B cell (primary cell): Measurements from ENCODE around the gene ISLR.

ENCODE experiments used
- CTCF ChIP-seq: fragments of 200-600 bp; IDR thresholded peaks from one replicate; pipeline ENCODE4 v1.8.0; 2022; ENCODE audit warnings: antibody characterized with exemption, mild to moderate bottlenecking
- EZH2 ChIP-seq: IDR thresholded peaks from 2 replicates; pipeline ENCODE4 v1.6.1; 2012; ENCODE audit warnings: borderline replicate concordance, low read depth, mild to moderate bottlenecking, moderate library complexity, low read length; ENCODE audit not compliant: insufficient read depth, poor library complexity, severe bottlenecking

- TF ChIP-seq EZH2: peak; percentile 7
- no peak for TF ChIP-seq CTCF
Measured at GRCh38 chr15:74127954-74128784, 45.3 kb upstream of the ISLR start.
